DMS153 treated with DMSO at 0.1 percent for 48 hours (cell line): ENCODE data around the gene NID1.
"Not testable (repeated sequence)": the region's sequence is repeated elsewhere in the genome, so short reads cannot be mapped to it uniquely, and the experiment has no call there.

Experiments
- DNase-seq: peaks from one replicate; lab custom pipeline; 2025; ENCODE audit not compliant: unreplicated experiment; lab: John Stamatoyannopoulos, UW

NID1 gene

GRCh38 chr1:236095705-236096520 lies 31.0 kb upstream of the NID1 start:
- no peak for DNase-seq

- DNase-seq: no peak
Observed at GRCh38 chr1:236092899-236093298, 28.0 kb upstream of the NID1 start.

GRCh38 chr1:236091933-236092318 lies 27.0 kb upstream of the NID1 start:
- no peak for DNase-seq

GRCh38 chr1:236090741-236091147 lies 25.9 kb upstream of the NID1 start:
- no peak for DNase-seq

- no peak for DNase-seq
Observed at GRCh38 chr1:236089046-236089773, 24.3 kb upstream of the NID1 start.

GRCh38 chr1:236086537-236086936 lies 21.6 kb upstream of the NID1 start:
- no peak for DNase-seq

GRCh38 chr1:236085545-236086159 lies 20.8 kb upstream of the NID1 start:
- DNase-seq: no peak

GRCh38 chr1:236084386-236084730 lies 19.5 kb upstream of the NID1 start:
- DNase-seq: no peak

GRCh38 chr1:236083650-236084385 lies 18.9 kb upstream of the NID1 start:
- no peak for DNase-seq

- DNase-seq: no peak
Observed at GRCh38 chr1:236082526-236082925, 17.6 kb upstream of the NID1 start.

- no peak for DNase-seq
Observed at GRCh38 chr1:236081546-236082227, 16.8 kb upstream of the NID1 start.

- no peak for DNase-seq
Observed at GRCh38 chr1:236079703-236080102, 14.8 kb upstream of the NID1 start.

- DNase-seq: no peak
Observed at GRCh38 chr1:236078993-236079392, 14.1 kb upstream of the NID1 start.

- DNase-seq: not testable (repeated sequence)
Observed at GRCh38 chr1:236078077-236078476, 13.2 kb upstream of the NID1 start.

GRCh38 chr1:236075848-236076247 lies 11.0 kb upstream of the NID1 start:
- no peak for DNase-seq

- DNase-seq: no peak
Observed at GRCh38 chr1:236073307-236073897, 8.5 kb upstream of the NID1 start.

- no peak for DNase-seq
Observed at GRCh38 chr1:236072001-236072400, 7.1 kb upstream of the NID1 start.

GRCh38 chr1:236070753-236071152 lies 5.9 kb upstream of the NID1 start:
- DNase-seq: no peak

- no peak for DNase-seq
Observed at GRCh38 chr1:236069796-236070195, 4.9 kb upstream of the NID1 start.

GRCh38 chr1:236067854-236068454 lies 3.1 kb upstream of the NID1 start:
- DNase-seq: no peak
